Breast epithelium (tissue), 4 donors: Measurements from ENCODE around the gene RAB21. TPM values are rescaled to one million over a fixed set of nuclear protein-coding genes. Genes with fewer than 3 reads are reported as not detected.

Experiments used
- DNase-seq, 2 donors: peaks; one replicate each; pipeline ENCODE4 v3.0.0-alpha.2; 2019; ENCODE audit warnings: low spot score in 2 of 2
- H3K27ac ChIP-seq, 2 donors: fragments of 200-600 bp; sonication (generic) in 1 of 2; one replicate each; pipeline ENCODE4 v1.5.1; 2016 to 2019; ENCODE audit warnings: mild to moderate bottlenecking in 1 of 2
- H3K27me3 ChIP-seq, 2 donors: fragments of 200-600 bp; sonication (generic) in 1 of 2; one replicate each; pipeline versions ENCODE4 v1.5.1 to v1.6.0; 2017 to 2019; ENCODE audit warnings: control low read depth in 1 of 2, mild to moderate bottlenecking in 1 of 2
- H3K36me3 ChIP-seq: fragments of 200-600 bp; one replicate; pipeline ENCODE4 v1.5.1; 2019
- H3K4me1 ChIP-seq, 2 donors: fragments of 200-600 bp; sonication (generic); one replicate each; pipeline ENCODE4 v1.5.1; 2016 to 2019; ENCODE audit warnings: control low read depth in 1 of 2
- H3K4me3 ChIP-seq, 3 donors: fragments of 200-600 bp; sonication (generic); 1 replicate in 2 of 3; 2 replicates in 1 of 3; pipeline ENCODE4 v1.5.1; 2016 to 2019; ENCODE audit warnings: mild to moderate bottlenecking in 3 of 3, moderate library complexity in 2 of 3
- H3K9me3 ChIP-seq, 2 donors: fragments of 200-600 bp; sonication (generic) in 1 of 2; one replicate each; pipeline ENCODE4 v1.5.1; 2016 to 2019; ENCODE audit warnings: control low read depth in 1 of 2
- POLR2A ChIP-seq: fragments of 450-650 bp; IDR thresholded peaks from one replicate; pipeline ENCODE4 v1.6.1; 2016; ENCODE audit warnings: antibody characterized with exemption, mild to moderate bottlenecking, moderate library complexity
- POLR2AphosphoS5 ChIP-seq, 3 donors: sonication (generic); formaldehyde crosslinking; IDR thresholded peaks; one replicate each; pipeline ENCODE4 v1.6.1; 2017; ENCODE audit warnings: antibody characterized with exemption in 3 of 3
- intact Hi-C: fragments of 100-400 bp; cut with DNase I; formaldehyde crosslinking; loops from one replicate; pipeline ENCODE4 v1.15.1; 2023; ENCODE audit warnings: low total_unique reads
- total RNA-seq, 3 donors: library from RNA; depleted of rRNA; stranded (reverse); fragments of >200 nt; gene quantifications; one replicate each; pipeline ENCODE4 v1.1.0, GENCODE V29; 2016
- TF ChIP-seq, protein P1 (sequence below), 3 donors: fragments of 450-650 bp; IDR thresholded peaks; one replicate each; pipeline ENCODE4 v1.5.1; 2016 to 2017; ENCODE audit warnings: antibody characterized with exemption in 3 of 3, mild to moderate bottlenecking in 3 of 3, moderate library complexity in 3 of 3

Gene RAB21
- total RNA-seq, 3 donors from 2014 or later, result 22.1 to 26.9 (median 22.6) TPM

DNA sequence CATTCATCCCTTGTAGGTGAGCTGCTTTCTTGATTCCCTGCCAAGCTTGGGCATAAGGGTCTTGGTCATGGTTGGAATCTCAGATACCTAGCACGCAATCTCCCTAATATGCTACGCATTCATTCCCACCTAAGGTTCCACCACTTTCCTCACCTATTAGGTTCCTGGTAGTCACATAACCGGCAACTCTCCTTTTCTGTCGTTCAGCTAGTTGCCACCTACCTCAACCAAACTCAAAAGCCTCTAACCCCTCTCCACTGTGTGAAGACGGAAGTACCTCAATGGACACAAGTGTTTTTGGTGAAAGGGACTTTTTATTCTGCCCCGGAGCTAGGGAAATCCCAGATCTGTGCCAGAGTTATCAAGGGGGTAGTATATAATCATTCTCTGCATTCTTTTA, 83.6 kb downstream of the RAB21 start:
- intact Hi-C loops, result no loop called here
- Histone ChIP-seq H3K36me3 (no peaks in the 10 kb centered on the region), H3K4me1 (peaks cover 0 to 16% of the 10 kb centered on the region in 2 donors), H3K27ac (peak overlapping the region in 1 of 2 donors; percentile 96), H3K9me3 (no peaks in the 10 kb centered on the region), H3K27me3 (no peaks in the 10 kb centered on the region), H3K4me3 (no peak overlapping the region)
- DNase-seq, result no peak
- TF ChIP-seq, protein P1, sequence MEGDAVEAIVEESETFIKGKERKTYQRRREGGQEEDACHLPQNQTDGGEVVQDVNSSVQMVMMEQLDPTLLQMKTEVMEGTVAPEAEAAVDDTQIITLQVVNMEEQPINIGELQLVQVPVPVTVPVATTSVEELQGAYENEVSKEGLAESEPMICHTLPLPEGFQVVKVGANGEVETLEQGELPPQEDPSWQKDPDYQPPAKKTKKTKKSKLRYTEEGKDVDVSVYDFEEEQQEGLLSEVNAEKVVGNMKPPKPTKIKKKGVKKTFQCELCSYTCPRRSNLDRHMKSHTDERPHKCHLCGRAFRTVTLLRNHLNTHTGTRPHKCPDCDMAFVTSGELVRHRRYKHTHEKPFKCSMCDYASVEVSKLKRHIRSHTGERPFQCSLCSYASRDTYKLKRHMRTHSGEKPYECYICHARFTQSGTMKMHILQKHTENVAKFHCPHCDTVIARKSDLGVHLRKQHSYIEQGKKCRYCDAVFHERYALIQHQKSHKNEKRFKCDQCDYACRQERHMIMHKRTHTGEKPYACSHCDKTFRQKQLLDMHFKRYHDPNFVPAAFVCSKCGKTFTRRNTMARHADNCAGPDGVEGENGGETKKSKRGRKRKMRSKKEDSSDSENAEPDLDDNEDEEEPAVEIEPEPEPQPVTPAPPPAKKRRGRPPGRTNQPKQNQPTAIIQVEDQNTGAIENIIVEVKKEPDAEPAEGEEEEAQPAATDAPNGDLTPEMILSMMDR (IDR thresholded peaks at IDR 0.05), result no peak
- TF ChIP-seq POLR2AphosphoS5 (IDR thresholded peaks at IDR 0.05) (no peak), POLR2A (no peak)

DNA sequence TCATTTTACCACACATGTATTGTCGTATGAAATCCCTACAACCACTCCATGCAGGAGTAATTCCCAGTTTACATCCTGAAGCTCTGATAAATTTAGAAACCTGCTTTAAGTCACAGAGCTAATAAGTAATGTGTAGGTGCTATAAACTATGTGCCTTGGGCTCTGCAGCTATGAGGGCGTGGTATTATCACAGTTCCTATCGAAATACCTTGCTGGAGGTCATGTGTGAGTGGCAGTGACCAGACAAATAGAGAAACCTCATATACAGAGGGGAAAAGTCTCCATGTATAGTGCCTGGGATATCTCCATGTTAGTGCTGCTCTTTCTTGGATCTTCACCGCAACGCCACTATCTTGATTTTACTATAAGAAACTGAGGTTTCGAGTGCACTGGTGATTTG, 84.0 kb downstream of the RAB21 start:
- TF ChIP-seq POLR2AphosphoS5 (IDR thresholded peaks at IDR 0.05) (no peak), POLR2A (no peak)
- TF ChIP-seq, protein P1 (IDR thresholded peaks at IDR 0.05), result no peak
- H3K4me1 ChIP-seq, result peaks cover 0 to 16% of the 10 kb centered on the region in 2 donors
- H3K4me3 ChIP-seq, result peak overlapping the region in 2 of 3 donors; percentile 76 to 82
- no peak for DNase-seq
- intact Hi-C loops, result no loop called here
- H3K27me3 ChIP-seq, result no peaks in the 10 kb centered on the region
- peak overlapping the region; percentile 96 to 99 for H3K27ac ChIP-seq
- H3K36me3 ChIP-seq, result no peaks in the 10 kb centered on the region
- no peaks in the 10 kb centered on the region for H3K9me3 ChIP-seq

DNA sequence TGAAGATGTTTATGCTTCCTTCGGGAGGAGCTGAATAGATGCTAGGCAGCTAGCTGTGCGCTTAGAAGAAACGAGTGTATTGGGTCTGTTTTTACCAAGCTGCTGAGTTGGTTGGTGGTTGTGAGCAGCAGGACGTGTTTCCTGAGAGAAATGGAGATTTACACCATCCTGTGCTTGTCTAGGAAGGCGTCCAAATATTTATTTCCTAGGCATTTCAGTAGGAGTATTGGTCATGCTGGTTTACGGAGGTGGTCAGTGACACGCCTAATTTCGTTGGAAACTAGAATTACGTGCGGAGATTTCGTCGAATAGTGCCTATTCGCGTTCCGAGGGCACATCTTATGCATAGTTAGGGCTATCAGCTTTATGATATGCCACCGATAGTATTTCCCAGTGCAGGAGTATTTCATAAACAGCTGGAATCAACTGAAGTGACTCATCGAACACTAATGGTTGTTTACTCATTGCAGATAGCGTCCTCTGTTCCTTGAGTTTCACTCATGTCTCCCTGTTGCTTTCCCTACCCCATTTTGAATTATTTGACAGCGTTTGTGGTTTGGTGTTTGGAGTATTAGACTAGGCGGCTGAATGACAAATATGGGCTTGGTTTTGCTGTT, 85.7 kb downstream of the RAB21 start:
- Histone ChIP-seq H3K4me1 (peaks cover 0 to 16% of the 10 kb centered on the region in 2 donors), H3K9me3 (no peaks in the 10 kb centered on the region), H3K36me3 (no peaks in the 10 kb centered on the region), H3K27ac (peak overlapping the region; percentile 96 to 99), H3K27me3 (no peaks in the 10 kb centered on the region), H3K4me3 (peak overlapping the region; percentile 54 to 82 (median 76))
- no peak for DNase-seq
- intact Hi-C loops, result no loop called here
- TF ChIP-seq POLR2AphosphoS5 (IDR thresholded peaks at IDR 0.05) (no peak), POLR2A (no peak)
- TF ChIP-seq, protein P1 (IDR thresholded peaks at IDR 0.05), result no peak

DNA sequence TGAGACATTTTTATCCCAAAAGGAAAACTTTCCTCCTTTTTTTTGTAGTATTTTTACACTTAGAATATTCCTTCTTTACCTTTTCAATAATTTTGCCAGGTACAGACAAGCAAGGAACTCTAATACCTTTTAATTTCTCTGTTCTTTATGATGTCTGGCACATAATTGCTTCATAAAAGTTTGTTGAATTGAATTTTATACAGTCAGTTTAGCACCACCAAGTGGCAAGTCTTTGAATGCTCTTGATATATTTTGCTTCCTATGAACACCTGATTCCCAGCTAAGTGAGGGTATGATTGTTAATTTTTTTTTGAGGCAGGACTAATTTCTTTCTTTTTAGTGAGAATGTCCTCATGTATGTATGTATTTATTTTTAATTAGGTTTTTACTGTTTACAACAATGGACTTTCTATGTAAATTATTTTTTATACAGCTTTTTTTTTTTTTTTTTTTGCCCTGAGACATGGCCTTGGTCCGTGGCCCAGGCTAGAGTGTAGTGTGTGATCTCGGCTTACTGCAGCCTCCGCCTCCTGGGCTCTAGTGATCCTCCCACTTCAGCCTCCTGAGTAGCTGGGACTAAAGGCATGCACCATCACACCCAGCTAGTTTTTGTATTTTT, 91.8 kb downstream of the RAB21 start:
- Histone ChIP-seq H3K27me3 (no peaks in the 10 kb centered on the region), H3K4me3 (no peak overlapping the region), H3K36me3 (no peaks in the 10 kb centered on the region), H3K27ac (no peak overlapping the region), H3K4me1 (peaks cover 0 to 10% of the 10 kb centered on the region in 2 donors), H3K9me3 (no peaks in the 10 kb centered on the region)
- intact Hi-C loops, result no loop called here
- no peak for DNase-seq
- TF ChIP-seq, protein P1 (IDR thresholded peaks at IDR 0.05), result peak in 1 of 3 donors; percentile 53
- TF ChIP-seq POLR2AphosphoS5 (IDR thresholded peaks at IDR 0.05), result no peak

DNA sequence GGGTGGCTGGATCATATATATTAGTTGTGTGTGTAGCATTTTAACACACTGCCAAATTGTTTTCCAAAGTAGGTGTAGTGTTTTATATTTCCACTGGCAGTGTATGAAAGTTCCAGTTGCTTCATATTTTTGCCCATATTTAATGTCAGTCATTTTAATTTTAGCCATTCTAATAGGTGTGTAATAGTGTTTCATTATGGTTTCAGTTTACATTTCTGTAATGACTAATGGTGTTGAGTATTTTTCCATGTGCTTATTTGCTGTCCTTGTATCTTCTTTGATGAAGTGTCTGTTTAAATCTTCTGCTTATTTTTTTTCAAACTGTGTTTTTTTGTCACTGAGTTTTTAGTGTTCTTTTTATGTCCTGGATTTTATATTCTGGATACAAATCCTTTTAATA, 93.5 kb downstream of the RAB21 start:
- Histone ChIP-seq H3K27ac (no peak overlapping the region), H3K4me1 (no peaks in the 10 kb centered on the region), H3K27me3 (no peaks in the 10 kb centered on the region), H3K36me3 (no peaks in the 10 kb centered on the region), H3K9me3 (no peaks in the 10 kb centered on the region), H3K4me3 (no peak overlapping the region)
- no peak for DNase-seq
- intact Hi-C loops, result no loop called here
- TF ChIP-seq POLR2A, result no peak
- no peak for TF ChIP-seq POLR2AphosphoS5 (IDR thresholded peaks at IDR 0.05)
- TF ChIP-seq, protein P1 (IDR thresholded peaks at IDR 0.05), result no peak
